ENCODE data around the gene NOS1AP. TPM values are rescaled to one million over a fixed set of nuclear protein-coding genes. Genes with fewer than 3 reads are reported as not detected.
"Not testable (repeated sequence)": the region's sequence is repeated elsewhere in the genome, so short reads cannot be mapped to it uniquely, and the experiment has no call there.

The NOS1AP gene
- total and polyA plus RNA-seq, 2 experiments from 2014 or later, result 4.9 to 6.6 TPM

DNA sequence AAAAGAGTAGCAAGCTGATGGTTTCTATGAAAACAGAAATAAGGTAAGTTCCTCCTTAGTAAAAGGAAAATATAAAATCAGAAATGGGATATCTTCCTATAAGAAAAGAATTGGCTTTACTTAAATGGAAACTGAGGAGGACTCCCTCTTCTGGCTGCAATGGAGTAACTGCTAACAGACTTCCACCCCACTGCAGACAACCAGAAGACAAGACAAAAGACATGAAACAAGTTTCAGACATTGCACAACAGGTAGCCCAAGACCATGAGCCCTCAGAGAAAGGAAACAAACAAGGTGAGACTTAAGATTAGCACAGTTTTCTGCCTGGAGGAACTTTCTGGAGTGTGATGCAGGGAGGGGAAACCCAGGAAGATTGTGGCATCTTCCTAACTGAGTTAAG lies 28.8 kb upstream of the NOS1AP start:
- Histone ChIP-seq H3K9me3 (ENCODE audit: low read depth) (no peaks in the 10 kb centered on the region), H3K36me3 (no peaks in the 10 kb centered on the region), H3K4me1 (ENCODE audit: low read depth) (no peaks in the 10 kb centered on the region), H3K27ac (no peak overlapping the region), H3K4me3 (no peak overlapping the region), H3K27me3 (no peaks in the 10 kb centered on the region)
- peak; percentile 65 for TF ChIP-seq CTCF (IDR thresholded peaks at IDR 0.05; ENCODE audit: low read depth, low read length)
- peak; percentile 26 to 66 for DNase-seq (ENCODE audit: low read depth in 1 of 2, low spot score in 1 of 2)

- H3K4me3 ChIP-seq, result no peak overlapping the region
- no peak overlapping the region for H3K27ac ChIP-seq
- DNase-seq (ENCODE audit: low read depth in 1 of 2, low spot score in 1 of 2), result no peak
- H3K9me3 ChIP-seq (ENCODE audit: low read depth), result no peaks in the 10 kb centered on the region
- TF ChIP-seq CTCF (IDR thresholded peaks at IDR 0.05; ENCODE audit: low read depth, low read length), result no peak
- peaks cover under 1% of the 10 kb centered on the region for H3K27me3 ChIP-seq
- H3K4me1 ChIP-seq (ENCODE audit: low read depth), result no peaks in the 10 kb centered on the region
- no peaks in the 10 kb centered on the region for H3K36me3 ChIP-seq
Measured at GRCh38 chr1:162042361-162042760, 27.1 kb upstream of the NOS1AP start.

- Histone ChIP-seq H3K27me3 (peaks cover 17% of the 10 kb centered on the region), H3K27ac (no peak overlapping the region), H3K9me3 (ENCODE audit: low read depth) (no peaks in the 10 kb centered on the region), H3K4me1 (ENCODE audit: low read depth) (no peaks in the 10 kb centered on the region), H3K36me3 (no peaks in the 10 kb centered on the region), H3K4me3 (no peak overlapping the region)
- DNase-seq (ENCODE audit: low read depth in 1 of 2, low spot score in 1 of 2), result no peak
- TF ChIP-seq CTCF (IDR thresholded peaks at IDR 0.05; ENCODE audit: low read depth, low read length), result no peak
Measured at GRCh38 chr1:162046921-162047320, 22.6 kb upstream of the NOS1AP start.

GRCh38 chr1:162053949-162054348 lies 15.5 kb upstream of the NOS1AP start:
- H3K27me3 ChIP-seq; H3K9me3 ChIP-seq (ENCODE audit: low read depth); H3K4me3 ChIP-seq; DNase-seq (ENCODE audit: low read depth in 1 of 2, low spot score in 1 of 2); H3K36me3 ChIP-seq; H3K4me1 ChIP-seq (ENCODE audit: low read depth); H3K27ac ChIP-seq: not testable (repeated sequence)

DNA sequence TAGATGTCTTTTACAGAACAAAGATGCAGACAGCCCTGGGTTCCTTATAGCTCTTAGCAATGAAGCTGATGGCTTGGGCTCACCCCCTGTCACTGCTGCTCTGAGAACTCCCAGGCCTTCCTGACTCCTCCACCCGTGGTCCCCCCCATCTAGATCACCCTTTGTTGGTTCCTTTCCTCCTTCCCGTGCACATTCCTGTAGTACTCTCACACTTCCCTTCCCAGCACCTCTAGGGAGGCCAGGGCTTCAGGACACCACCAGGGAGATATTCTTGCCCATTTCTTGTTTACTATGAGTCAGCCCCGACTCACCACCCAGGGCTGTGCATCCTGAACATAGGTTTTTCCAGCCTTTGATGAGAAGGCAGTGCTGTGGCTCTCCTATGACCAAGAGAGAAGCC lies 14.4 kb upstream of the NOS1AP start:
- peak in 1 of 2 donors; percentile 81 for DNase-seq (ENCODE audit: low read depth in 1 of 2, low spot score in 1 of 2)
- TF ChIP-seq CTCF (IDR thresholded peaks at IDR 0.05; ENCODE audit: low read depth, low read length), result no peak
- Histone ChIP-seq H3K4me1 (ENCODE audit: low read depth) (peaks cover 5% of the 10 kb centered on the region), H3K36me3 (no peaks in the 10 kb centered on the region), H3K9me3 (ENCODE audit: low read depth) (no peaks in the 10 kb centered on the region), H3K27ac (no peak overlapping the region), H3K4me3 (no peak overlapping the region), H3K27me3 (no peaks in the 10 kb centered on the region)

DNA sequence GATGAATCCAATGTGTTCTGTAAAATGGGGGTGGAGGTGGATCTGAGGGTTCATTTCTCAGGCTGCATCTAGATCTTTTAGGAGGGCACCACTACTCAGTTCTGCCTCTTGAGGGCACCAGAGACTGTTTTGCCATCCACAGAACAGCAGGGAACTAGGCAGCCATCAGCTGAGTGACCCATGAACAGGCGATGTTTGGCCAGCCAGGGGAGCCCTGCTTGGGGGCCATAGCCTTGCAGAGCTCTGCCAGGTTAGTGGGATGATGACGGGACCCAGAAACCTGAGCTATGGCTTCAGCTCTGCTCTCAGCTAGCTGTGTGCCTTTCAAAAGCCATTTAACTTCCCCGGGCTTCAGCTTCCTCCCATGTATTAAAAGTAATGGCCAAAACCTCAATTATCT lies 13.4 kb upstream of the NOS1AP start:
- no peak overlapping the region for H3K27ac ChIP-seq
- DNase-seq (ENCODE audit: low read depth in 1 of 2, low spot score in 1 of 2), result peak; percentile 82 to 84
- H3K27me3 ChIP-seq, result no peaks in the 10 kb centered on the region
- TF ChIP-seq CTCF (IDR thresholded peaks at IDR 0.05; ENCODE audit: low read depth, low read length), result peak; percentile 97
- peaks cover 5% of the 10 kb centered on the region for H3K4me1 ChIP-seq (ENCODE audit: low read depth)
- H3K4me3 ChIP-seq, result no peak overlapping the region
- H3K9me3 ChIP-seq (ENCODE audit: low read depth), result no peaks in the 10 kb centered on the region
- no peaks in the 10 kb centered on the region for H3K36me3 ChIP-seq
